ENCODE data around the gene TLCD2. TPM values are rescaled to one million over a fixed set of nuclear protein-coding genes. Genes with fewer than 3 reads are reported as not detected.

TLCD2 gene
- total and polyA plus RNA-seq, 9 of the 15 experiments (the other 6 are each of a cell fraction or from before 2014, with no cell fraction given) = 0.10 to 0.89 (median 0.58) TPM

DNA sequence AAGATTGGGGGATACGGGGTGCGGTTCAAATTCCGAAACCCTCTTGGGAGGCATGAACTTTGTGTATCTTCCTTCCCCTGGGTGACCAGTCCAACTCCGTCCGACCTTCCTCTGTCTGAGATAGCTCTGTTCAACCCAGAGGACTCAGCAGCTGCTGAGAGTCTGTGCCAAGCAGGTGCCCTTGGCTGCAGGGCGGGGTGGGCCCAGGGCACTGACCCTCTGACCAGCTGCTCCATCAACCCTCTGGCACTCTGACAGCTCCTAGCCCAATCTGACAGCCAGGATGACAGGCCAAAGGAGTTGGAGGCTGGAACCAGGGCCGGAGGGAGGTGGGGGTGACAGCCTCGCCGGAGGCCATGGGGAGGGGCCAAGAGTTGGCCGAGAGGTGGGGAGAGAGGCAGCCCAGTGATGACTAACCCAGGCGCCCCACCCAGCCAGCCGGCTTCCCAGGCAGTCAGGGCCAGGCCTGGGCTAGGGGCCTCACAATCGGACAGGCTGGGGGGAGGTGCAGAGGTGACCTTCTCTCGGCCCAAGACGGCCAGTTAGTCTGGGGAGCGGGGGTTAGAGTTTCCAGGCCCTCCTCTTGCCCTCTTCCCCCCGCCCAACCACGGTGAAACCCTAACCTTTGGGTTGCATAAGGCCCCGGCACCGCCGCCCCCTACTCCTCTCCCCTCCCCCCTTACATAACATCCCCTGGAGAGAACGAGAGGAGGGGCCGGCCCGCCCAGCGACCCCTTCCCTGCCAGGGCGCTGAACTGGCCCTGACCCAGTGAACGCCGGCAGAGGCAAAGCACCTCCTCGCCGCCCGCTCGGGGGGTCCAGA lies 5.0 kb upstream of the TLCD2 start (continued):
- TF ChIP-seq, protein P1, sequence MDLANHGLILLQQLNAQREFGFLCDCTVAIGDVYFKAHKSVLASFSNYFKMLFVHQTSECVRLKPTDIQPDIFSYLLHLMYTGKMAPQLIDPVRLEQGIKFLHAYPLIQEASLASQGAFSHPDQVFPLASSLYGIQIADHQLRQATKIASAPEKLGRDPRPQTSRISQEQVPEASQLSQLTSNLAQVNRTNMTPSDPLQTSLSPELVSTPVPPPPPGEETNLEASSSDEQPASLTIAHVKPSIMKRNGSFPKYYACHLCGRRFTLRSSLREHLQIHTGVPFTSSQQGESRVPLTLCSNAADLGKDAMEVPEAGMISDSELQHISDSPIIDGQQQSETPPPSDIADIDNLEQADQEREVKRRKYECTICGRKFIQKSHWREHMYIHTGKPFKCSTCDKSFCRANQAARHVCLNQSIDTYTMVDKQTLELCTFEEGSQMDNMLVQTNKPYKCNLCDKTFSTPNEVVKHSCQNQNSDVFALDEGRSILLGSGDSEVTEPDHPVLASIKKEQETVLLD (IDR thresholded peaks at IDR 0.05) = no peak
- TF ChIP-seq, protein P2, sequence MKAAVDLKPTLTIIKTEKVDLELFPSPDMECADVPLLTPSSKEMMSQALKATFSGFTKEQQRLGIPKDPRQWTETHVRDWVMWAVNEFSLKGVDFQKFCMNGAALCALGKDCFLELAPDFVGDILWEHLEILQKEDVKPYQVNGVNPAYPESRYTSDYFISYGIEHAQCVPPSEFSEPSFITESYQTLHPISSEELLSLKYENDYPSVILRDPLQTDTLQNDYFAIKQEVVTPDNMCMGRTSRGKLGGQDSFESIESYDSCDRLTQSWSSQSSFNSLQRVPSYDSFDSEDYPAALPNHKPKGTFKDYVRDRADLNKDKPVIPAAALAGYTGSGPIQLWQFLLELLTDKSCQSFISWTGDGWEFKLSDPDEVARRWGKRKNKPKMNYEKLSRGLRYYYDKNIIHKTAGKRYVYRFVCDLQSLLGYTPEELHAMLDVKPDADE (conservative IDR thresholded peaks at IDR 0.05; ENCODE audit: control insufficient read depth, low read depth, low read length) = 0 out of 2 replicates have a peak, but pooled peaks have one; percentile 72
- TF ChIP-seq, protein P3, sequence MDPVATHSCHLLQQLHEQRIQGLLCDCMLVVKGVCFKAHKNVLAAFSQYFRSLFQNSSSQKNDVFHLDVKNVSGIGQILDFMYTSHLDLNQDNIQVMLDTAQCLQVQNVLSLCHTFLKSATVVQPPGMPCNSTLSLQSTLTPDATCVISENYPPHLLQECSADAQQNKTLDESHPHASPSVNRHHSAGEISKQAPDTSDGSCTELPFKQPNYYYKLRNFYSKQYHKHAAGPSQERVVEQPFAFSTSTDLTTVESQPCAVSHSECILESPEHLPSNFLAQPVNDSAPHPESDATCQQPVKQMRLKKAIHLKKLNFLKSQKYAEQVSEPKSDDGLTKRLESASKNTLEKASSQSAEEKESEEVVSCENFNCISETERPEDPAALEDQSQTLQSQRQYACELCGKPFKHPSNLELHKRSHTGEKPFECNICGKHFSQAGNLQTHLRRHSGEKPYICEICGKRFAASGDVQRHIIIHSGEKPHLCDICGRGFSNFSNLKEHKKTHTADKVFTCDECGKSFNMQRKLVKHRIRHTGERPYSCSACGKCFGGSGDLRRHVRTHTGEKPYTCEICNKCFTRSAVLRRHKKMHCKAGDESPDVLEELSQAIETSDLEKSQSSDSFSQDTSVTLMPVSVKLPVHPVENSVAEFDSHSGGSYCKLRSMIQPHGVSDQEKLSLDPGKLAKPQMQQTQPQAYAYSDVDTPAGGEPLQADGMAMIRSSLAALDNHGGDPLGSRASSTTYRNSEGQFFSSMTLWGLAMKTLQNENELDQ (CRISPR knock-in tag; IDR thresholded peaks at IDR 0.05; ENCODE audit: borderline replicate concordance) = no peak
- TF ChIP-seq ZNF696 (CRISPR knock-in tag; conservative IDR thresholded peaks at IDR 0.05) (no peak), FOXP1 (CRISPR knock-in tag; IDR thresholded peaks at IDR 0.05) (no peak), PRMT5 (CRISPR knock-in tag; IDR thresholded peaks at IDR 0.05) (no peak), CBX2 (IDR thresholded peaks at IDR 0.05; ENCODE audit: insufficient read depth, low read length, poor library complexity, severe bottlenecking) (no peak), NFXL1 (CRISPR knock-in tag; IDR thresholded peaks at IDR 0.05) (no peak), RB1 (IDR thresholded peaks at IDR 0.05; ENCODE audit: low read depth) (no peak), HDAC3 (IDR thresholded peaks at IDR 0.05; ENCODE audit: borderline replicate concordance, partially characterized antibody) (no peak), PCBP2 (IDR thresholded peaks at IDR 0.05; ENCODE audit: low read depth, low read length, poor library complexity, severe bottlenecking) (no peak), ZNF134 (CRISPR knock-in tag; conservative IDR thresholded peaks at IDR 0.05) (no peak), RHOXF2B (CRISPR knock-in tag; conservative IDR thresholded peaks at IDR 0.05) (no peak), ZNF263 (CRISPR knock-in tag; IDR thresholded peaks at IDR 0.05; ENCODE audit: borderline replicate concordance) (no peak), NCOA6 (IDR thresholded peaks at IDR 0.05) (no peak), ZNF707 (CRISPR knock-in tag; conservative IDR thresholded peaks at IDR 0.05) (no peak), ETV6 (IDR thresholded peaks at IDR 0.05; ENCODE audit: borderline replicate concordance in 1 of 2, low read depth in 2 of 2, low read length in 1 of 2) (no peak), ETV6 (CRISPR knock-in tag; IDR thresholded peaks at IDR 0.05; ENCODE audit: borderline replicate concordance) (no peak), WHSC1 (IDR thresholded peaks at IDR 0.05; ENCODE audit: low read length) (no peak), ZSCAN29 (IDR thresholded peaks at IDR 0.05) (no peak), MECOM (CRISPR knock-in tag; IDR thresholded peaks at IDR 0.05) (no peak), SRF (CRISPR knock-in tag; IDR thresholded peaks at IDR 0.05) (no peak), NFIX (CRISPR knock-in tag; IDR thresholded peaks at IDR 0.05; ENCODE audit: low read depth) (no peak), EP300 (IDR thresholded peaks at IDR 0.05; ENCODE audit: low read length) (no peak; the same call in 1 of the 2 replicates), SLC30A9 (CRISPR knock-in tag; IDR thresholded peaks at IDR 0.05) (no peak)
